ENCODE results near the gene CHRM3.

DNA sequence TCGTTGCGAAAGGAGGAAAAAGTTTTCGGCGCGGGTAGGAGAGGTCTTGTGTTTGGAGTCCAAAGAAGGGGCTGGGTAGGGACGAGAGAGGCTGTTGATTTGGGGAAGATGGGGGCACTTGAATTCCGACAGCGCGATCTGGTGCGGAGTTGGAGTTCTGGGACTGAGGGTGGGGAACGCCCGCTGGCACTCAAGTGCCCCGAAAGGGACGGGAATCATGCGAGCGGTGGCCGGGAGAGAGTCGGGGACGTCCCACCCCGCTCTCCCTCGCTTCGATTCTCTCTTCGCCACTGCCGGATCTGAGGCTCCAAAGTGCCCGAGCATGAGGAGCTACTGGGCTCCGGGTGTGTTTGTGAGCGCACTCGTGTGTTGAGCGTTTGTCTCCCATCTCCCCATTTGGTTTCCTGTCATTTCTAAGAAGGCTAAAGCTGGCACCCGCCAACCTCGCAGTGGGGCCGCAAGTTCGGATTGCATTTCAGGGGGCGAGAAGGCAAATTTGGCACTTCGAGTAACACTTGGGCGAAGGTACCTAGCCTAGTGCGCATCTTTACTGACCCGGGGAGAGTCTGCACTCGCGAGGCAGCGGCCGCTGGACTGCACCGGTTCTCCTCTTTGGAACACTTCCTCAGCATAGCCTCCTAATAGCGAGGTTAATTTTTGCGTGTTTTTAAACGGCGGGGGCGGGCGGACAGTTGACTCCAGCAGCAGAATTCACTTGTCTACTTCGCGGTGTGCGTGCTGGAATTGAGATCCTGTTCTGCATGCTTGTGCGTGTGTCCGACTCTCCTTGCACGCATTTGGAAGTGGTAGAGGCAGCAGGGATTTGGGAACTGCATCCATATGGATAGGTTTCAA lies 1.2 kb downstream of the CHRM3 start:
- TF ChIP-seq, protein P1, sequence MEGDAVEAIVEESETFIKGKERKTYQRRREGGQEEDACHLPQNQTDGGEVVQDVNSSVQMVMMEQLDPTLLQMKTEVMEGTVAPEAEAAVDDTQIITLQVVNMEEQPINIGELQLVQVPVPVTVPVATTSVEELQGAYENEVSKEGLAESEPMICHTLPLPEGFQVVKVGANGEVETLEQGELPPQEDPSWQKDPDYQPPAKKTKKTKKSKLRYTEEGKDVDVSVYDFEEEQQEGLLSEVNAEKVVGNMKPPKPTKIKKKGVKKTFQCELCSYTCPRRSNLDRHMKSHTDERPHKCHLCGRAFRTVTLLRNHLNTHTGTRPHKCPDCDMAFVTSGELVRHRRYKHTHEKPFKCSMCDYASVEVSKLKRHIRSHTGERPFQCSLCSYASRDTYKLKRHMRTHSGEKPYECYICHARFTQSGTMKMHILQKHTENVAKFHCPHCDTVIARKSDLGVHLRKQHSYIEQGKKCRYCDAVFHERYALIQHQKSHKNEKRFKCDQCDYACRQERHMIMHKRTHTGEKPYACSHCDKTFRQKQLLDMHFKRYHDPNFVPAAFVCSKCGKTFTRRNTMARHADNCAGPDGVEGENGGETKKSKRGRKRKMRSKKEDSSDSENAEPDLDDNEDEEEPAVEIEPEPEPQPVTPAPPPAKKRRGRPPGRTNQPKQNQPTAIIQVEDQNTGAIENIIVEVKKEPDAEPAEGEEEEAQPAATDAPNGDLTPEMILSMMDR (IDR thresholded peaks at IDR 0.05): no peak
- no peak for TF ChIP-seq POLR2AphosphoS5 (IDR thresholded peaks at IDR 0.05)
